ENCODE measurements around the gene HHIPL1.
A peak's percentile ranks its signal among the peaks of the same experiment; 100 is the strongest.

Gene HHIPL1

DNA sequence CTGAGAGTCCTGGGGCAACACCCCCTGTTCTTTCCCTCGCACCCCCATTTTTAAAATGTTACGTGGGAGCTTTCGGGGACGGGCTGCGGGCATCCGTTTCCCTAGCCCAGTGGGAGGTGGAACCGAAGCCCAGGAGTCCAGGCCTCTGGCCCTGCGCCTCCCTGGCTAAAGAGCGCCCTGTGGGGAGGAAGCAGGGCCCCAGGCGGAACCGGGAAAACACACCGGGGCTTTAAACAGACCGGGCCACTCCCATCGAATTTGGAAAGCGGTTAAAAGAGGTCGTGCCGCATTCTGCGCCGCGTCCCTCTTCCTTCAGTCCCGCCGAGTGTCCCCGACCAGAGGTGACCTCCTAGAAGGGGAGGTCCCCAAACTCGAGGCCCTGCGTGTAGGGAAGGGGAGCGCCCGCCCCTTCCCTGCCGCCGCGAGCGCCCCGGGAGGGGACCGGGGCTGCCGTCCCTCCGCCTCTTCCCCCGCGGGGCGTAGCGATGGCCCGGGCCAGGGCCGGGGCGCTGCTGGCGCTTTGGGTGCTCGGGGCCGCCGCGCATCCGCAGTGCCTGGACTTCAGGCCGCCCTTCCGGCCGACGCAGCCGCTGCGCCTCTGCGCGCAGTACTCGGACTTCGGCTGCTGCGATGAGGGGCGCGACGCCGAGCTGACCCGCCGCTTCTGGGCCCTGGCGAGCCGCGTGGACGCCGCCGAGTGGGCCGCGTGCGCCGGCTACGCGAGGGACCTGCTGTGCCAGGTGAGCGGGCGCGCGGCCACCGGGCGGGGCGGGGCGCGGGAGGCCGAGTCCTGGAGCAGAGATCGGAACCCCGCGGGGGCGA is at the start of gene HHIPL1:
TSS of gene HHIPL1 (plus strand) at position 407 of the 822 bp plus-strand sequence. CDS start at position 486, 79 bp downstream.
- no peak for DNase-seq

DNA sequence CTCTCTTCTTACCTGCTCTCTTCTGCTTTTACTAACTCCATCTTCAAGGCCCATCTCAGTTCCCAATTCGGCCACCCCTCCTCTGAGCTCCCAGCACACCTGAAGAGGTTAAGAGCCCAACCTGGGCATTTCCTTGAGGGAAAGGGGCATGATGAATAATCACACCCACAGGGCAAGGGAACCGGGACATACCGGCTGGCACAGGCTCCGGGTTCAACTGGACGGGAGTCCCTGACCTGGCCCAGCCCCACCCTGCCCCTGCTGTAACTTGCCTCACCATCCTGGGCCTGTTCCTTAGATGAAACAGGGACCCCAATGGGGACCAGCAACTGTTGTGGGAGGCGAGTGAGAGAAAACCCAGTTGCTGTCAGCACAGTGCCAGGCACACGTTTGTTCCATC is 49.4 kb upstream of the HHIPL1 start:
- DNase-seq, result no peak

DNA sequence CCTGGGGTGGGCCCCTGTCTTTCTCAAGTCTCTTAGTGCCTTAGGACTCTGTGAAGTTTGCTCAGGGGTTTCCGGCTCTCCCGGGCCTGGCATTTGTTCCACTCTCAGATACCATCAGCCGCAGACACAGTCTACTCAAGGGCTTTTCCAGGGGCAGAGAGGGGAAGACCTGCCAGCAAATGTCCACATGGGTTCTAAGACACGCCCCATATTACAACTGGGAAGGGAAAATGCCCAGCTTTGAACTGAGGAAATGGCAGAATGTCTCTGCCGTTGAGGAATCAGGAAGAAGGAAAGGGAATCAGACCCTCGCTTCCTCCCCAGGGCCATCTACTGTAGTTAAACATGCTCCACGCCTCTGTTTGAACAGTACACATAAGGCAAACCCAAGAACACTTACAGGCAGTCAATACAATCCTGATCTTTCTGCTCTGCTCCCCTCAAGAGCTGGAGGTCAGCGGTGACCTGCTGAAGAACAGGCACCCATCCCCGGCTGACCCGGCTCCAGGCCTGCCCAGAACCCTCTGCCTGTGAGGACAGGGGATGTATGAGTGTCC is 48.8 kb upstream of the HHIPL1 start:
- DNase-seq, result no peak

DNA sequence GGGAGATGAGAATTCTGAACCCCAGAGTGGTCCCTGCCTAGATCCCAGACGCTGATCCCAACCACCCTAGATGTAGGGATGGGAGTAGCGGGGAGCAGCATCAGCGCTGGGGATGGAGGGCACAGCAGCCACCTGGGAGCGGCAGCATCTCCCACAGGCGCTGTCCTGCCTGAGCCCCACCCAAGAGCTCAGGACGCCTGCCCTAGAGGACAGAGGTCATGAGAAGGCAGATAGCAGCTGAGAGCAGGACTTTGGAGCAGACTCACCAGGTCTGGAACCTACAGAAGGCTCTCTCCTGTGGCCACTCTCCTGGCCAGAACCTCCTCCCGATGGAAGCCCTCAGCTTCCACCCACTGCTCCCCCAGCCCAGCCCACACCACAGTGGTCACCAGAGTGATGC is 48.2 kb upstream of the HHIPL1 start:
- no peak for DNase-seq

DNA sequence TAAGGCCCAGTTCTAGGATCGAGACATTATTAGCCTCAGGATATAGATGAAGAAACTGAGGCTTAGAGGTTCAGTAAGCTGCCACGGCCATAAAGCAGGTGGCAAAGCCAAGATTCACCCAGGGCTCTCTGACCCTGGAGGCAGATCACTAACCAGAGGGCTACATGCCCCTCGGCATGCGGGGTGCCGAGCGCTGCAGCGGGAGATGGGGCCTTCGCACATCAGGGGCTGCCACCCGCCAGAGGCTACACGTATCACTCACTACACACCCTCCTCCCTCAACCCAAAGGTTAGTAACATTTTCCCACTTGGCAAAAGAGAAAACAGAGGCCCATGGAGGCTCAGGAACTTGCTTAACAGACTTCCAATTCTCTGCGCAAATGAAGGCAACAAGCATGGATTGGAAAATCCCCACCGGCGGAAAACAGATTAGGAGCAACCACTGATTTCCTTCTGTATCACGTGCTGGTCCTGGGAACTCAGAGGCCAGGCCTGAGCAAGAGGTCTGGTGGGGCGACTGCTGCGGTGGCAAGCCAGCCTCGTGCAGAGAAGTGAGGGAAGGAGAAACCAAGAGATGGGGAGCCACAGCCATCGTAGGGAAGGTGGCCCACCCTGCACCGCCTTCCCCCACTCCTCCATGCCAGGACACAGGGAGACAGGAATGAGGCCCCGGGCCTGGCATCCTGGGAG is 46.9 kb upstream of the HHIPL1 start:
- no peak for DNase-seq

DNA sequence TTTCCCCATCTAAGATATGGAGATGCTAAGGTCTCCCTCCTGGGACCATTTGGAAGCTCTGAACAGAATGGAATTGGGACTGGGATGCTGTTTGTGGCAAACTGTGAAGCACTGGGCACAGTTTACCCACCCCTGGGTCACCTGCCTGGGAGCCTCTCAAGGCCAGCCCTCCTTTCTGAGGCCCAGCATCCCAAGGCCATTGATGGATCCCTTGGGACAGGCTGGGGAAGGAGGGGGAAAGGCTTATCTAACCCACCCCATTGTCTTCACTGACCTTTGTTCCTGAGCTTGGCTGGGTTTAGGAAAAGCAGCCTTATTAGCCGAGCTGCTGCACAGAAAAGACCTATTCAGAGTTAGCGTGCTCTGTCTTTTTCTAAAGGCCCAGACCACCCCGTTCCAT is 46.2 kb upstream of the HHIPL1 start:
- DNase-seq, result no peak

DNA sequence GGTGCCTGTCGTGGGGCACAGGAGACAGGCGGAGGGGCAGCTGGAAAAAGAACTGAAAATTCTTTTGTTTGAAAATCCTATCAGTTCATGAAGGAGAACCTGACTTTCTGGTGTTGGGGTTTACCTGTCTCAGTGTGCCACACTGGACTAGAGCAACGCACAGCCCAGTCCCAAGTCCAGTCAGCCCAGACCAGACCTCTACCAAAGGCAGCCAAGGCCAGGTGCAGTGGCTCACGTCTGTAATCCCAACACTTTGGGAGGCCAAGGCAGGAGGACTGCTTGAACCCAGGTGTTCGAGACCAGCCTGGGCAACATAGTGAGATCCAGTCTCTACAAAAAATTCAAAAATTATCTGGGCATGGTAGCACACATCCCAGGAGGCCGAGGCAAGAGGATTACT is 45.5 kb upstream of the HHIPL1 start:
- DNase-seq, result no peak

DNA sequence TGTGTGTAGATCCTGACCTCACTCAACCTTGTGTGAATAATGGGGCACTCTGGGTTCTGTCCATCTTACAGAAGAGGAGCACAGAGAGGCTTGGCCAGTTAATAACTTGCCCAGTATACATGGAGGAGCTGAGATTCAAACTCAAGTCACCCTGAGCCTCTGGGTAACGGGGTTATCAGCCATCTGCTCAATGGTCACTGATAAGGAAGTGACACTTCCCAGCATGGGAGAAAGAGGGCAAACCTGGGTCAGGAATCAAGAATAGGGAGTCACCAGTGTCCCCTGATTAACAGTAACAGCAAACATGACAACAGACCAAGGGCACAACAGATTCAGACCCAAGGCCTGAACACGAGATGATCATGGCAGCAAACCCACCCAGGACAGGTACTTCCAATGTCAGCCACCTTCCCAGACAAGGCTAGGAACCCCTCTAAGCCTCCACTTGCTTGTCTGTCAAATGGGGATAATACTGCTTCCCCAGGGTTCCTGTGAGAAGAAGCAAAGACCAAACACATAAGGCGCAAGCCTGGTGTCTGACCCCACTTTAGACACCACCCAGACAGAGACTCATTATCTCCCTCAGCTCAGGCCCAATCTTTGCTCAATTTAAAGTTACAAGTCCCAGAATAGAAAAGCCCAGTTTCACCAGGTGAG is 44.6 kb upstream of the HHIPL1 start:
- no peak for DNase-seq

DNA sequence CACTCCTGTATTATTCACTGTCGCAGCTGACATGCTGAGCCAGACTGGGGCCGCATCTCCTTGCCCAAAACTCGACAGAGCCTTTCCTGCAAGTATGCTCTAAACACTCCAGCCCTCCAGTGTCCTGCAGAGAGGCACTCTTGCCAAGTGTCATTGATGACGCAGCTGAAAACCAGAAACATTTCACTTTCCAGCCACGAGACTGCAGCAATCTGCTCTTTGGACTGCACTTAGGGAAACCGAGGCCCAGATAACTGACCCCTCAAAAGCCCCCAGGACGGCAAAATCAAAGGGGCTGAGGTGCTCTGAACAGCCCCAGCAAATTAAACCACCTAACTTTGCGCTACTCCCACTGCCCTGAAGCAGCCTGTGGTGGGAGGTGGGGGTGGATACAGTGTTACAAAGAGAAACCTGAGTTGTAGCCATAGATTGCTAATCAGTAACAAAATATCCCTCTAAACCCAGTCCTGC is 43.5 kb upstream of the HHIPL1 start:
- DNase-seq, result no peak

DNA sequence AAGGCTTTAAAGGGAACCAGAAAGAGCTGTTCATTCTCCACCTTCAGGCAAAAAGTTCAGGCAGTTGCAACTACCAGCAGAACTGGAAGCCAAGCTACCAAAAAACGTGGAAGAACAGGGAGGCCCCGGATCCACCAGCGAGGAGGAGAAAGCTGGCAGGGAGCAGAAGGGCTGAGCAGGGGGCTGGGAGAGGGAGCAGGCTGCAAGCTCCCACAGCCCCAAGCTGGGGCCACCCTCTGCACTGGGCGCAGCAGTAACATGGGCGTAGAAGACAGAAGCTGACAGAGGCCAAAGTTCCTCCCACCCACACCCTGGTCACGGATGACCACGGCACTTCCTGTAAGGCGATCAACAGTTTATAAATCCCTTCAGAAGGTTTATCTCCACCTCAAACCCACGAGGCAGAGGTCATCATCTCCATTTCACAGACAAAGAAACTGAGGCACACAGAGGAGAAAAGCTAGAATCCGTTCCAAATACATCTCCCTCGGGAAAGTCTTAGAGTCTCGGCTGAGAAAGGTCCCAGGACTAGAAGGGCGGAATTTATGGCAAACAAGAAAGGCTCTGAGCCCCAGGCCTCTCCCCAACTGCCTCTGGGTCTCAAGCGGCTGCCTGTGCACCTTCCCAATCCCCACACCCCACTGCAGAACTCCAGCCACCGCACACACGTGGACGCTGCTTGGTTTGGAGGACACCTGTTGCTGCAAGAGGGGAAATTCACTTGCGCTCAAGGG is 42.7 kb upstream of the HHIPL1 start:
- DNase-seq, result no peak

DNA sequence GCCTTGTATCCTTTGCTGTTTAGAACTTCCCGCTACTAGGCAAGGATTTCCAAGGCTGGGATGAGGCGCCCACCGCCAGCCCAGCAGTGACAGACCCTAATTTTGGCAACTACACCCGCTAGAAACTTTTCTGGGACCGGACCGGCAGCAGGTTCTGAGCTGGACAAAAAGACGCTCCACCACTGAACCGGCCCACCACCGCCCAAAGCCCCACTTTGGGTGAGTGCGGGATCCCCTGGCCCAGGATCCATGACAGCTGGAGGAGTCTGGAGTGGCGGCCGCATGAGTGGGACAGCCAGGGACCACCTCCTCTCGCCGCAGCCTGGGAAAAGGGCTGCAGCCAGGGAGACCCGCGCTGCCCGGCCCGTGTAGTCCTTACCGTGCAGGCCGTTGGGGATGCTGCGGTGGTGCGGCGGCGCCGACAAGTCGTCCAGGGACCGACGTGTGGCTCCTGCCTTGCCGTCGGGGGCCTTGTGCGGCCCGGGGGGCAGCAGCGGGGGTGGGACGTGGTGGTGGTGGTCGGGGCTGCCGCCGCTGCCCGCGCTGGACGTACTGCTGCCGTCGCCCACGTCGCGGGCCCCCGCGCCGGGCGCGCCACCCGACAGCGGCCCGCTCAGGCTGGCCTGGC is 42.0 kb upstream of the HHIPL1 start:
- no peak for DNase-seq

DNA sequence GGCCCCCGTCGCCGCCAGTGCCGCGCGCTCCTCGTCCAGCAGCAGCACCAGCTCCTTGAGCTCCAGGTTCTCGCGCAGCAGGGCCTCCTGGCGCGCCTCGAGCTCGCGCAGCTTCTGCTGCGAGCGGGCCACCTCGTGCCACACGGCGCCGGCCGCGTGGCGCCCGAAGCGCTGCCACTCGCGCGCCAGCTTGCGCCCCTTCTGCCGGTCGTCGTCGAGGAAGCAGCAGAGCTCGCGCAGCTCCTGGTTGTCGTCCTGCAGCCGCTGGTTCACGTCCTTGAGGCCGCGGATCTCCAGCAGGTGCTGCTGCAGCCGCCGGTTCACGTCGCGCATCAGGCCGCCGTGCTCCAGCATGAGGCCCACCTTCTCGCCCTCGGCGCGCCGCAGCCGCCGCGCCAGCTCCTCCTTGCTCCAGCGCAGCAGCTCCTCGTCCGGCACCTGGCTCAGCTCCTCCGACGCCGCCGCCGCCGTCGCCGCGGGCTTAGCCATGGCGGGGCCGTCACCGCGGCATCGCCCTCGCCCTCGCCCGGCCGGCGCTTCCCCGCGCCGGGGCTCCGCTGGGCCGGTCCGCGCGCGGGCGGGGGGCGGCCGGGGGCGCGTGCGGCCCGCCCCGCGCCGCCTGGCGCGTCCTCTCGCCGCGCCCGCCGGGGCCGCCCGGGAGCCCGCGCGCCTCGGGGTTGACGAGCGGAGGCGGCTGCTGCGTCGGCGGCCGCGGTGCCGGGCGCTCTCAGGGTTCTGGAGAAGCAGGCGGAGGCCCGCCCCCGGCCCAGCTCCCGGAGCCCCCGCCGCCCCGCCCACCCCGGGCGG is 41.3 kb upstream of the HHIPL1 start, which contains the start of gene CCDC85C:
TSS of gene CCDC85C (minus strand) at position 737 of the 807 bp plus-strand sequence. CDS start at position 489, 248 bp downstream.
- DNase-seq, result peak; percentile 21

DNA sequence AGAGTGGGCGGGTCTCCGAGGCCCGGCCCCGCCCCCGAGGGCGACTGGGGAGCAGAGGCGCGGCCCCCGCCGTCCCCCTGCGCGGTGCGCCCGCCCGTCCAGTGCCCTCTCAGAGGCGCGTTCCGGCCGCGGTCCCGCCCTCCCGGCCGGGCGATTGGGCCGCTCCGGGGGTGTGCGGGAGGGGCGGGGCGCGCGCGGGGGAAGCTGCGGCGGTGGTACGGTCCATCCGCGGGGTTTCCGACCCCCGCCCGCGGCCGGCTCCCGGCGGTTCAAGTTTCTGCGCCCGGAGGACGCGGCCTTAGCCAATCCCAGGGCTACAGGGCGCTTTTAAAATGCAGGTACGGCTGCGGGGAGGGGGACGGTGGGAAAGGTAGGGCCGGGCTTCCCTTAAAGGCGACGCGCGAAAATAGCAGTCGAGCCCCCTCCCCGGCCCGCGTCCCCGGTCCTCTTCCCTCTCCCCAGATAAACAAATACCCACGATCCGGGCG is 40.6 kb upstream of the HHIPL1 start:
- peak; percentile 91 for DNase-seq

DNA sequence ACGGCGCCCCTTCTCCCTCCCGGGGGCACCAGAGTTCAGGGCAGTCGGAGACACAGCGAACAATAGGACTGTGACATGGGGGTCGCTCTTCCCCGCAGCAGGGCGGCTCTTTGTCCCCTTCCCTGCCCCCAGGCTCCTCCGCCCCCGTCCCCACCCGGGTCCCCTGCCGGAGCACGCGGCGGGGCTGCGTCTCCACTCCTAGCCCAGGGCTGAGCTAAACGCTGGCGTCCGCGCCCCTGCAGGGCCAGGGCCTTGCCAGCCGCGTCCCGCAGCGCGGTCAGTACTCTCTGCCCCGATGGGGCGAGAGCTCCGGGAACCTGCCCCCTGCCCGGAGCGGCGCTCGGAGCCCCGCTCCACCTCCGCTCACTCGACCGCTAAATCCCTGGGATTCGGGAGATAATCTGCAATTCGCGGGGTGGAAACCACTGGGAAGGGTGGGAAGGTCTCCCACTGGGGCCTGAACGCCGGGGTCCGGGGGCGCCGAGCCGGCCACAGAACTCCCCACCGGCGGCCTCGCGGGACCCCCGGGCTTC is 40.1 kb upstream of the HHIPL1 start:
- peak; percentile 40 for DNase-seq

DNA sequence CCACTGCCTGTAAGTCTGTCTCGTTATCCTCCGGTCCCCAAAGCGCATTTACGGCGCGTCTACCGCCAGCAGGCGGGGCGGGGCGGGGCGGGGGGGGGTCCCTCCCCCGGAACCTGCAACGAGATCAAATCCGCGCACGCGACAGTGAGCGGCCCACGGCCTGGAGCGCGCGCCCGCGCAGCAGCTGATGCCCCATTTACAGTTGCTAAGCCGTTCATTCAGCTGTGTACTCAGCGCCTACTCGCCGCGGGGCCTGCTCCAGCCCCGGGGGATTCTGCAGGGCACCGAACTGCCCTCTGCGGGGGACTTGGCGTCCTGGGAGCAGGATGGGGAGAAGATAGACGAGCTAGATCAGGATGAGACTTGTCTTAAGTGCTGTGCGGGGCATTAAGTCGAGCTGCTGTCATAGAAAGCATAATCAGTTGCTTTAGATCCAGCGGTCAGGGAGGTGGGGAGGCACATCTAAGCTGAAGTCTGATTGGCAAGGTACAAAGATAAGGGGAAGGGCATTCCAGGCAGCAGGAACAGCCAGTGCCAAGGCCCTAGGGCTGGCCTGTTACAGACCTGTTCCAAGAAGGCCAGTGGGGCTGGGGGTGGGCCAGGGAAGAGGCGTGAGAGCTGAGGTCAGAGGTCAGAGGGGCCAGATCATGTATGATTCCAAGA is 39.5 kb upstream of the HHIPL1 start:
- DNase-seq, result peak; percentile 76

DNA sequence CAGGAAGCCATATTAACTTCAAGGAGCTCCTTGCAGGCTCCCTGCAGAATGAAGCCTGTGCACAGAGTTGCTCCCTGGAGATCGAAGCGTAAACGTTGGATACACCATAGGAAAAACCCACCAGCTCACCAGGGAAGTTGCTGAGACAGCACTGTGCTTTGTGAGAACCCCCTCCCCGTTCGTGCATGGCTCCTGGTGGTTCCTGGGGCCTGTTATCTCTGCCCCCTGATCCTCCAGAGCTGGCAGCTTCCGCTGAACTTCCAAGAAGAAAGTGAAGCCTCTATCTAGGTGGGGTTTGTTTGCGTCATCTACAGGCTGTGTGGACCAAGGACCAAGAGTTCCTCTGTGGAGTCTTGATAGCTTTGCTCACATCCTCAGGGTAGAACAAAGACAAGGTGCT is 38.6 kb upstream of the HHIPL1 start:
- DNase-seq, result no peak

DNA sequence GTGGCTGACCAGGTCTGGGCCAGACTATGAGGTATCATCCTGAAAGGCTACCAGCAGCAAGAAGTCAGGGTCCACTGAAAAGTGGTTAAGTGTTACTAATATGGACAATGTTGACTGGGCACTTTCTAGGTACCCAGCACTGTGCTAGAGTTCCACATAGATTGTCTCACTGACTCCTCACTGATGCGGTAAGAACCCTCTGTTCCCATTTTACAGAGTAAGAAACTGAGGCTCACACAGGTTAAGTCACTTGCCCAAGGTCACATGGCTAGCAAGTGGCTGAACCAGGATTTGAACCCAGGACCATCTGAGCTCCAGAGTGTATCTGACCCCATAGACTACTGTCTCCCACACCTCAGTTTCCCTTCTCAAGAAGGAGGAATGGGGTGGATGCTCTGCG is 36.3 kb upstream of the HHIPL1 start:
- no peak for DNase-seq

DNA sequence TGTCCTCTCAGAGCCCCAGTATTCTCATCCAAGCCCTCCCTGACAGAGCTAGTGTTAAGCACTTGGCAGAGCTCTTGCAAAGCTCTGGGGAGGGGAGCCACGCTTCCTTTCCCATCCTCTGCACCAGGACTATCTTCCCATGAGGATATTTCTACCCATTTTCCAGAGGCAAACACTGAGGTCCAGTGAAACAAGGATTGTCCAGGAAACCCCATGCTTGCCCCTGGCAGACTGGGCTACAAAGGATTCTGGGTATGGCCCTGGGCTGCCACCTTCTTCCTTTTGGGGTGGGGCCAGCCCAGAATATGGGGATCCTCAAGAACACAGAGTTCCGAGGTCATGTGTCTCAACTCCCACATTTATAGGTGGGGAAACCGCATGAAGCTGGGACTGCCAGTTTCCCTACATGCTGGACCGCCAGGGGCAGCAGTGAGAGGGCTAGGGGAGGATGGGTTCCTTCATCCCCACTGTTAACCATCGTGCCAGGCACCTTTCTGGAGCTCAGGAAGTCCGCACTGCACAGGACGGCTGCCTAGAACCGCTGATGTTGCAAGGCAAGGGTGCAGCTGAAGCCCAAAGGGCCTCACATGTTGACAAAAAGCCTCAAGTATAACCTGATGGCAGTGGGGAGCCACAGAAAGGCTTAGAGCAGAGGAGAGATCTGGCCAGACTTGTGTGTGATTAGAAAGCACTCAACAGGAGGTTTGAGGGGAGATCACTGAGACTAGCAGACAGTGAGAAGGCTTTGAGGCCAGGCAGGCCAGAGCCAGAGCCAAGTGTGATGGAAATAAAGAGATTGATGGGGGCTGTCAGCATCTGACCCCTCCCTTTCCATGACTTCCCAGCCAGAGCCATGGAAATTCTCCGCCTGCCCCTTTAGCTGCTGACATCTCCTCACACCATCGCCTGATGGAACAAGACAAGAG is 35.4 kb upstream of the HHIPL1 start:
- no peak for DNase-seq

DNA sequence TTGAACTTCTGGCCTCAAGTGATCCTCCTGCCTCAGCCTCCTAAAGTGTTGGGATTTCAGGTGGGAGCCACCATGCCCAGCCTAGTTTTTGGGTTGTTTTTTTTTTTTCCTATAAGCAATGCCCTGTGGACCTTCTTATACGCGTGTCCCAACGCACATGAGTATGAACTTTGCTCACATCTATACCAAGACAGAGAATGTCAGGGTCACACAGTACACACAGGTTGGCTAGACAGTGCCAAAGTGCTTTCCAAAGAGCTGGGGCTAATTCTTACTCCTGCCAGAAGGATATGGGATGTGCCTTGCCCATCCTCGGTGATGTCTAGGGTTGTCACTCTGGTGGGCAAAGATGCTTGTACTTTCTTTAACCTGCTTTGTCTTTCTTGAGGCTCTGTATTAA is 33.3 kb upstream of the HHIPL1 start:
- no peak for DNase-seq
